PC-3 (cell line): ENCODE data around the gene TMEM204.

ENCODE experiments used
- EZH2phosphoT487 ChIP-seq: fragments of 300-600 bp; sonication (generic); IDR thresholded peaks from 2 replicates; pipeline ENCODE4 v1.6.1; 2018; ENCODE audit warnings: mild to moderate bottlenecking, antibody characterized with exemption, low read length, borderline replicate concordance
- TF ChIP-seq, protein P1 (sequence below): fragments of 300-600 bp; sonication (generic); conservative IDR thresholded peaks from 2 replicates; pipeline ENCODE4 v1.5.1; 2017; ENCODE audit warnings: antibody characterized with exemption, low read depth, mild to moderate bottlenecking, low read length

GRCh38 chr16:1538804-1539520, 5.5 kb downstream of the TMEM204 start:
- TF ChIP-seq, protein P1, sequence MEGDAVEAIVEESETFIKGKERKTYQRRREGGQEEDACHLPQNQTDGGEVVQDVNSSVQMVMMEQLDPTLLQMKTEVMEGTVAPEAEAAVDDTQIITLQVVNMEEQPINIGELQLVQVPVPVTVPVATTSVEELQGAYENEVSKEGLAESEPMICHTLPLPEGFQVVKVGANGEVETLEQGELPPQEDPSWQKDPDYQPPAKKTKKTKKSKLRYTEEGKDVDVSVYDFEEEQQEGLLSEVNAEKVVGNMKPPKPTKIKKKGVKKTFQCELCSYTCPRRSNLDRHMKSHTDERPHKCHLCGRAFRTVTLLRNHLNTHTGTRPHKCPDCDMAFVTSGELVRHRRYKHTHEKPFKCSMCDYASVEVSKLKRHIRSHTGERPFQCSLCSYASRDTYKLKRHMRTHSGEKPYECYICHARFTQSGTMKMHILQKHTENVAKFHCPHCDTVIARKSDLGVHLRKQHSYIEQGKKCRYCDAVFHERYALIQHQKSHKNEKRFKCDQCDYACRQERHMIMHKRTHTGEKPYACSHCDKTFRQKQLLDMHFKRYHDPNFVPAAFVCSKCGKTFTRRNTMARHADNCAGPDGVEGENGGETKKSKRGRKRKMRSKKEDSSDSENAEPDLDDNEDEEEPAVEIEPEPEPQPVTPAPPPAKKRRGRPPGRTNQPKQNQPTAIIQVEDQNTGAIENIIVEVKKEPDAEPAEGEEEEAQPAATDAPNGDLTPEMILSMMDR: no peak
- TF ChIP-seq EZH2phosphoT487: no peak
